ENCODE measurements around the gene HS6ST3. TPM values are rescaled to one million over a fixed set of nuclear protein-coding genes. Genes with fewer than 3 reads are reported as not detected.

Gene HS6ST3
- total and polyA plus RNA-seq, 2 donors (not counting 3 experiments of a cell fraction or from before 2014, with no cell fraction given) = 0.03 to 0.15 TPM

DNA sequence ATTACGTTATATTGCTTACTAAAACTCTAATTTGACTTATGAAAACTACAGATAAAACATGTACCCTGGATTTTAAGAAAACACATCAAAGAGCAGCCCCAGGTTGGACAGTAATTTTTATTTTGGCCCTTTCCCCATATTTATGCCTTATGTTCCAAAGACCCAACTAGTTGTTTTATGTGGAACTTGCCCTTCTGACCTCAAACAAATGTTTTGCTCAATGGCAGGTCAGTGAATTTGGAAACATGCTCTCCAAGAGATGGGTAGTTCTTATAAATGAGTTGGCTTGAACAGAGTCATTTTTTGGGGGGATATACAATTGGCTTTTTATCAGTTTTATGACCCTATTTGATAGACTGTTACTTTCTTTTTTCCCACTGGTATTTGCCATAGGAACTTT lies 360.0 kb downstream of the HS6ST3 start:
- CTCF ChIA-PET = no interaction called here
- Histone ChIP-seq H3K9me3 (replicated peaks; ENCODE audit: control insufficient read depth, insufficient read depth, low read length) (no peaks in the 10 kb centered on the region), H3K27ac (ENCODE audit: insufficient read depth, low read depth, low read length) (no peak overlapping the region), H3K79me2 (ENCODE audit: control insufficient read depth, insufficient read depth, low read length) (no peaks in the 10 kb centered on the region), H3K36me3 (ENCODE audit: control insufficient read depth in 2 of 2, extremely low read depth in 1 of 2, insufficient read depth in 2 of 2, low read length in 2 of 2) (no peaks in the 10 kb centered on the region), H3K4me3 (replicated peaks in 1 of 3; ENCODE audit: insufficient read depth in 1 of 3, low read depth in 1 of 3, low read length in 3 of 3) (no peak overlapping the region), H3K9ac (replicated peaks; ENCODE audit: extremely low read depth, insufficient read depth, low read length) (no peak overlapping the region), H3K4me2 (ENCODE audit: insufficient read depth, low read length) (no peak overlapping the region), H3K9me1 (replicated peaks; ENCODE audit: control insufficient read depth, extremely low read depth, insufficient read depth, low read length) (no peaks in the 10 kb centered on the region), H3K4me1 (ENCODE audit: control insufficient read depth, extremely low read depth, insufficient read depth, low read length) (no peaks in the 10 kb centered on the region), H4K20me1 (replicated peaks; ENCODE audit: control insufficient read depth, extremely low read depth, insufficient read depth, low read length) (no peaks in the 10 kb centered on the region), H2AFZ (ENCODE audit: low read depth, low read length) (no peak overlapping the region), H3K27me3 (ENCODE audit: control insufficient read depth in 2 of 2, insufficient read depth in 2 of 2, low read length in 2 of 2) (no peaks in the 10 kb centered on the region)
- no peak for TF ChIP-seq JUN (IDR thresholded peaks at IDR 0.05; ENCODE audit: borderline replicate concordance, insufficient read depth, insufficient read length, low read depth)
- TF ChIP-seq, protein P1, sequence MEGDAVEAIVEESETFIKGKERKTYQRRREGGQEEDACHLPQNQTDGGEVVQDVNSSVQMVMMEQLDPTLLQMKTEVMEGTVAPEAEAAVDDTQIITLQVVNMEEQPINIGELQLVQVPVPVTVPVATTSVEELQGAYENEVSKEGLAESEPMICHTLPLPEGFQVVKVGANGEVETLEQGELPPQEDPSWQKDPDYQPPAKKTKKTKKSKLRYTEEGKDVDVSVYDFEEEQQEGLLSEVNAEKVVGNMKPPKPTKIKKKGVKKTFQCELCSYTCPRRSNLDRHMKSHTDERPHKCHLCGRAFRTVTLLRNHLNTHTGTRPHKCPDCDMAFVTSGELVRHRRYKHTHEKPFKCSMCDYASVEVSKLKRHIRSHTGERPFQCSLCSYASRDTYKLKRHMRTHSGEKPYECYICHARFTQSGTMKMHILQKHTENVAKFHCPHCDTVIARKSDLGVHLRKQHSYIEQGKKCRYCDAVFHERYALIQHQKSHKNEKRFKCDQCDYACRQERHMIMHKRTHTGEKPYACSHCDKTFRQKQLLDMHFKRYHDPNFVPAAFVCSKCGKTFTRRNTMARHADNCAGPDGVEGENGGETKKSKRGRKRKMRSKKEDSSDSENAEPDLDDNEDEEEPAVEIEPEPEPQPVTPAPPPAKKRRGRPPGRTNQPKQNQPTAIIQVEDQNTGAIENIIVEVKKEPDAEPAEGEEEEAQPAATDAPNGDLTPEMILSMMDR (IDR thresholded peaks at IDR 0.05; ENCODE audit: extremely low read depth in 1 of 2, insufficient read depth in 1 of 2, low read depth in 1 of 2, low read length in 2 of 2) = no peak
- TF ChIP-seq, protein P2, sequence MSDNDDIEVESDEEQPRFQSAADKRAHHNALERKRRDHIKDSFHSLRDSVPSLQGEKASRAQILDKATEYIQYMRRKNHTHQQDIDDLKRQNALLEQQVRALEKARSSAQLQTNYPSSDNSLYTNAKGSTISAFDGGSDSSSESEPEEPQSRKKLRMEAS (IDR thresholded peaks at IDR 0.05; ENCODE audit: insufficient read depth, insufficient read length) = no peak
- TF ChIP-seq POLR2A (IDR thresholded peaks at IDR 0.05; ENCODE audit: low read depth, low read length) = no peak
- intact Hi-C loops (cut with micrococcal nuclease) (no loop called here), dilution Hi-C loops (cut with MboI; ENCODE audit: extremely low pct_ligation_motif_present, low sequenced_read_pairs) (no loop called here)
- no peak for DNase-seq (ENCODE audit: low read depth, low spot score)
- no TSS peak for BruUV-seq (replicated peaks)
- POLR2A ChIA-PET = no interaction called here
- FAIRE-seq = no peak

DNA sequence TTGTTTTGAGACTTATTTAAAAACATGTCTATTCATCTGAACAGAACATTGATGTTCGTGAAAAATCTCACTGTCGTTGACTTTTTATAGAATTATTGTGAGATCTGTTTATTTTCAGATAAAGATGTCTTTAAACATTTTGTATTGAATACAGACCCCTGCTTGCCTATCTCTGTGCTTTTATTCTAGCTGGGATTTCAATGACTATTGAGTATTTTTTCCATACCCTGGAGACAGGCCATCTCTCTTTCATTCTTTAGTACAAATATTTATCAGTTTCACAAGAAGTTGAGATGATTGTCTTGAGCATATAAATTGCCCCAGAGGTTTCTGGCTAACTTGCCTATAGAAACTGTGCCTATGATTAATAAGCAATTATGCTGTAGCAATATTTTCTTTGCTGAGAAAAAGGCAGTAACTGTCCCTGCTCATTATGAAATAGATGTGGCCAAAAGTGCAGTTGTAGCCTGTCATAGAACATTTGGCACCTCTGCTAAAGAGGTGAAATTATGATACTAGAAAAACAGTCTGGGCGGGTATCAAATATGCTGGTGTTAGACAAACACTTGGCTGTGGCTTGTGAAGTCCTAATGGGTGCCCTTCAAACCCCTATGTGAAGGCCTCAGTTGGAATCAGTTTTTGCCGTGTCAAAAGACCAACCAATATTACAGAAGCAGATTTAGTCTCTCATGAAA lies 360.6 kb downstream of the HS6ST3 start:
- TF ChIP-seq, protein P1 (IDR thresholded peaks at IDR 0.05; ENCODE audit: extremely low read depth in 1 of 2, insufficient read depth in 1 of 2, low read depth in 1 of 2, low read length in 2 of 2) = no peak
- TF ChIP-seq EZH2 (IDR thresholded peaks at IDR 0.05; ENCODE audit: borderline replicate concordance, low read depth, low read length, severe bottlenecking) = no peak
- no peak for TF ChIP-seq JUN (IDR thresholded peaks at IDR 0.05; ENCODE audit: borderline replicate concordance, insufficient read depth, insufficient read length, low read depth)
- no peak for TF ChIP-seq GATA2 (IDR thresholded peaks at IDR 0.05; ENCODE audit: insufficient read depth, insufficient read length, low read depth, low read length)
- no peak for TF ChIP-seq POLR2A (IDR thresholded peaks at IDR 0.05; ENCODE audit: low read depth, low read length)
- TF ChIP-seq POLR2AphosphoS5 (IDR thresholded peaks at IDR 0.05; ENCODE audit: insufficient read depth, low read depth, low read length) = no peak
- no peak for TF ChIP-seq MYC (IDR thresholded peaks at IDR 0.05; ENCODE audit: low read depth, low read length)
- TF ChIP-seq, protein P2 (IDR thresholded peaks at IDR 0.05; ENCODE audit: insufficient read depth, insufficient read length) = no peak
- no peak for TF ChIP-seq FOS (IDR thresholded peaks at IDR 0.05; ENCODE audit: borderline replicate concordance, insufficient read depth, low read length)
- Histone ChIP-seq H3K27ac (ENCODE audit: insufficient read depth, low read depth, low read length) (no peak overlapping the region), H3K79me2 (ENCODE audit: control insufficient read depth, insufficient read depth, low read length) (no peaks in the 10 kb centered on the region), H2AFZ (ENCODE audit: low read depth, low read length) (no peak overlapping the region), H3K9ac (replicated peaks; ENCODE audit: extremely low read depth, insufficient read depth, low read length) (no peak overlapping the region), H3K4me1 (ENCODE audit: control insufficient read depth, extremely low read depth, insufficient read depth, low read length) (no peaks in the 10 kb centered on the region), H3K4me2 (ENCODE audit: insufficient read depth, low read length) (no peak overlapping the region), H3K4me3 (replicated peaks in 1 of 3; ENCODE audit: insufficient read depth in 1 of 3, low read depth in 1 of 3, low read length in 3 of 3) (no peak overlapping the region), H3K9me1 (replicated peaks; ENCODE audit: control insufficient read depth, extremely low read depth, insufficient read depth, low read length) (no peaks in the 10 kb centered on the region), H3K36me3 (ENCODE audit: control insufficient read depth in 2 of 2, extremely low read depth in 1 of 2, insufficient read depth in 2 of 2, low read length in 2 of 2) (no peaks in the 10 kb centered on the region), H3K27me3 (ENCODE audit: control insufficient read depth in 2 of 2, insufficient read depth in 2 of 2, low read length in 2 of 2) (no peaks in the 10 kb centered on the region), H3K9me3 (replicated peaks; ENCODE audit: control insufficient read depth, insufficient read depth, low read length) (no peaks in the 10 kb centered on the region), H4K20me1 (replicated peaks; ENCODE audit: control insufficient read depth, extremely low read depth, insufficient read depth, low read length) (no peaks in the 10 kb centered on the region)
- DNase-seq (ENCODE audit: low read depth, low spot score) = no peak
- CTCF ChIA-PET = no interaction called here
- no TSS peak for BruUV-seq (replicated peaks)
- POLR2A ChIA-PET = no interaction called here
- no peak for FAIRE-seq
- dilution Hi-C loops (cut with MboI; ENCODE audit: extremely low pct_ligation_motif_present, low sequenced_read_pairs) (no loop called here), intact Hi-C loops (cut with micrococcal nuclease) (no loop called here)

All from endothelial cell of umbilical vein (primary cell).